Stomach (tissue), 9 donors: ENCODE results near the gene FGFRL1. TPM values are rescaled to one million over a fixed set of nuclear protein-coding genes. Genes with fewer than 3 reads are reported as not detected.

Source experiments
- DNase-seq, 2 donors: peaks; one replicate each; pipeline versions ENCODE4 v3.0.0 to v3.0.0-alpha.2; 2013 to 2019
- H3K27ac ChIP-seq, 5 donors: fragments of 200-600 bp in 4 of 5; sonication (generic) in 4 of 5; one replicate each; pipeline ENCODE4 v1.5.1; 2013 to 2019; ENCODE audit warnings: mild to moderate bottlenecking in 1 of 5, moderate library complexity in 1 of 5
- H3K27me3 ChIP-seq, 3 donors: fragments of 200-600 bp; sonication (generic); one replicate each; pipeline ENCODE4 v1.5.1; 2017 to 2019; ENCODE audit warnings: mixed run types in 1 of 3
- H3K36me3 ChIP-seq, 4 donors: fragments of 200-600 bp; sonication (generic); 1 replicate in 3 of 4; 2 replicates in 1 of 4; pipeline ENCODE4 v1.5.1; 2016 to 2019
- H3K4me1 ChIP-seq, 4 donors: fragments of 200-600 bp; sonication (generic); one replicate each; pipeline ENCODE4 v1.5.1; 2016 to 2019
- H3K4me3 ChIP-seq, 4 donors: fragments of 200-600 bp; sonication (generic) in 3 of 4; one replicate each; pipeline ENCODE4 v1.5.1; 2016 to 2019; ENCODE audit warnings: mild to moderate bottlenecking in 1 of 4
- H3K9me3 ChIP-seq, 4 donors: fragments of 200-600 bp; sonication (generic); one replicate each; pipeline ENCODE4 v1.5.1; 2016 to 2019
- EP300 ChIP-seq: sonication (generic); formaldehyde crosslinking; IDR thresholded peaks from one replicate; pipeline ENCODE4 v1.6.1; 2017; ENCODE audit warnings: antibody characterized with exemption
- POLR2A ChIP-seq, 4 donors: fragments of 450-650 bp; IDR thresholded peaks; one replicate each; pipeline ENCODE4 v1.6.1; 2016; ENCODE audit warnings: antibody characterized with exemption in 4 of 4, control low read depth in 2 of 4, mild to moderate bottlenecking in 1 of 4, moderate library complexity in 1 of 4
- POLR2AphosphoS5 ChIP-seq, 3 donors: sonication (generic); formaldehyde crosslinking; IDR thresholded peaks; one replicate each; pipeline ENCODE4 v1.6.1; 2016; ENCODE audit warnings: antibody characterized with exemption in 3 of 3
- WGBS, 5 donors: extraction: QIAGEN DNeasy Blood & Tissue Kit in 3 of 5; methylation state at CpG; one replicate each; pipeline versions ENCODE4 v1.1.5 to v1.1.7; 2013 to 2018; 5-methylcytosine and 5-hydroxymethylcytosine counted together
- intact Hi-C: fragments of 100-400 bp; cut with DNase I; formaldehyde crosslinking; loops from one replicate; pipeline ENCODE4 v1.15.1; 2023; ENCODE audit warnings: low total_unique reads
- polyA plus RNA-seq, 3 donors: library from polyadenylated mRNA; stranded (reverse); fragments of 200-250 nt; gene quantifications; one replicate each; pipeline ENCODE4 v1.2.3, GENCODE V29; 2013
- total RNA-seq, 5 donors: library from RNA; depleted of rRNA; stranded (reverse); fragments of >200 nt; gene quantifications; one replicate each; pipeline versions ENCODE4 v1.1.0 to v1.2.3, GENCODE V29; 2014 to 2016
- TF ChIP-seq, protein P1 (sequence below), 7 experiments: fragments of 450-650 bp in 4 of 7; fragments of 200-600 bp in 3 of 7; sonication (generic) in 3 of 7; IDR thresholded peaks; one replicate each; pipeline ENCODE4 v1.5.1; 2016 to 2019; ENCODE audit warnings: antibody characterized with exemption in 7 of 7, control low read depth in 2 of 7, mild to moderate bottlenecking in 1 of 7
- donor health status: healthy with polysubstance abuse.
- donor health status: Bipolar disorder and iron deficiency.
- donor health status: healthy.

Gene FGFRL1
- total and polyA plus RNA-seq, 8 donors: 3.5 to 42.7 (median 9.8) TPM

DNA sequence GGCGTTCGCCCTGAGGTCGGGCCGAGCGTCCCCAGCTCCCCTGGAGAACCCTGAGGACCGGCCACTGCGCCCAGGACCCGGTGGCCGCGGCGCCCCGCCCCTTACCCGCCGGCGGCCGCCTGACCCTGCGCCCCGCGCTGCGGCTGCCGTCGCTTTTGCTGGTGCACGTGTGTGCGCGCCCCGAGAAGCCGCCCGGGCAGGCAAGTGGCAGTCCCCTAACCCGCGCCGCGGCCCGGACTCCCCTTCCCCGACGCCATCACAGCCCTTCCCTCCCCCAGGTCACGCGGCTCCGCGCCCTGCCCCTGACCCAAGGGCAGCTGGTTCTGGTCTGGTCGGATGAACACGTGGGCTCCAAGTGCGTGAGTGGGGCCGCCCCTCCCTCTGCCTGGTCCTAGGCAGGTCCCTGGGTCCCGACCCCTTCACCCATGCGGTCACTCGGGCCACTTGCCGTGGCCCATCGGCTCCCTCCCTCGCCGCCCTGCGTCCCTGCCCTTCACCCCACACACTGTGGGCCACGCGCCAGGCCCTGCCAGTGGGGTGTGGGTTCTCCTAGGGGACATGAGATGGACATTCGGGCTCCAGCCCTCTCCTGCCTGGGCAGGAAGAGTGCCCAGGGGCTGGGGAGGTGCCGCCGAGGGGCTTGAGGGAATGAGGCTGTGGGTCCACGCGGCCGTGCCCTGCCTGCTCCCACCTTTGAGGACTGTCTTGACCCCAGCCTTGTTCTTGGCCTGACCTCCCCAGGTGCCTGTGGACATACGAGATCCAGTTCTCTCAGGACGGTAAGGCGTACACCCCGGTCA is 8.0 kb upstream of the FGFRL1 start:
- peak overlapping the region in 2 of 4 donors; percentile 20 to 39 for H3K4me3 ChIP-seq
- H3K27me3 ChIP-seq: peaks cover 26 to 97% (median 83%) of the 10 kb centered on the region in 3 donors
- TF ChIP-seq, protein P1, sequence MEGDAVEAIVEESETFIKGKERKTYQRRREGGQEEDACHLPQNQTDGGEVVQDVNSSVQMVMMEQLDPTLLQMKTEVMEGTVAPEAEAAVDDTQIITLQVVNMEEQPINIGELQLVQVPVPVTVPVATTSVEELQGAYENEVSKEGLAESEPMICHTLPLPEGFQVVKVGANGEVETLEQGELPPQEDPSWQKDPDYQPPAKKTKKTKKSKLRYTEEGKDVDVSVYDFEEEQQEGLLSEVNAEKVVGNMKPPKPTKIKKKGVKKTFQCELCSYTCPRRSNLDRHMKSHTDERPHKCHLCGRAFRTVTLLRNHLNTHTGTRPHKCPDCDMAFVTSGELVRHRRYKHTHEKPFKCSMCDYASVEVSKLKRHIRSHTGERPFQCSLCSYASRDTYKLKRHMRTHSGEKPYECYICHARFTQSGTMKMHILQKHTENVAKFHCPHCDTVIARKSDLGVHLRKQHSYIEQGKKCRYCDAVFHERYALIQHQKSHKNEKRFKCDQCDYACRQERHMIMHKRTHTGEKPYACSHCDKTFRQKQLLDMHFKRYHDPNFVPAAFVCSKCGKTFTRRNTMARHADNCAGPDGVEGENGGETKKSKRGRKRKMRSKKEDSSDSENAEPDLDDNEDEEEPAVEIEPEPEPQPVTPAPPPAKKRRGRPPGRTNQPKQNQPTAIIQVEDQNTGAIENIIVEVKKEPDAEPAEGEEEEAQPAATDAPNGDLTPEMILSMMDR (IDR thresholded peaks at IDR 0.05): no peak
- TF ChIP-seq POLR2A (IDR thresholded peaks at IDR 0.05): no peak
- no peak for TF ChIP-seq EP300
- no peak for TF ChIP-seq POLR2AphosphoS5 (IDR thresholded peaks at IDR 0.05)
- peaks cover 0 to 6% (median 0%) of the 10 kb centered on the region in 4 donors for H3K9me3 ChIP-seq
- intact Hi-C loops: no loop called here
- H3K27ac ChIP-seq: no peak overlapping the region
- DNase-seq: no peak
- H3K4me1 ChIP-seq: peaks cover 17 to 22% (median 20%) of the 10 kb centered on the region in 4 donors
- 25 to 41% (median 32%) methylated on average over 28 to 63 of the region's 63 CpGs for WGBS, 5 donors
- H3K36me3 ChIP-seq: no peaks in the 10 kb centered on the region

DNA sequence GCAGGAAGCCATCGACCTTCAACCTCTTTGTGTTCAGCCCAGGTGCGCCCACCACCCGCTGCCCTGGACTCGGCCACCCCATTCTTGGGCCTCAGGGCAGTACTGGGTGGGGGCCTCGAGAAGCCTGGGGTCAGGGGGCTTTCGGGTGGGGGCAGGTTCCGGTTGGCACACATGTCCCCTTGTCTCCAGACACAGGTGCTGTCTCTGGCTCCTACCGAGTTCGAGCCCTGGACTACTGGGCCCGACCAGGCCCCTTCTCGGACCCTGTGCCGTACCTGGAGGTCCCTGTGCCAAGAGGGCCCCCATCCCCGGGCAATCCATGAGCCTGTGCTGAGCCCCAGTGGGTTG is 7.4 kb upstream of the FGFRL1 start:
- WGBS, 5 donors: 79 to 90% (median 86%) methylated on average over 9 to 13 of the region's 13 CpGs
- no peak for DNase-seq
- Histone ChIP-seq H3K9me3 (peaks cover 0 to 6% (median 0%) of the 10 kb centered on the region in 4 donors), H3K36me3 (no peaks in the 10 kb centered on the region), H3K27ac (no peak overlapping the region), H3K4me3 (no peak overlapping the region), H3K4me1 (peaks cover 23 to 28% (median 26%) of the 10 kb centered on the region in 4 donors), H3K27me3 (peaks cover 26 to 96% (median 77%) of the 10 kb centered on the region in 3 donors)
- TF ChIP-seq, protein P1 (IDR thresholded peaks at IDR 0.05): no peak
- TF ChIP-seq POLR2AphosphoS5 (IDR thresholded peaks at IDR 0.05): no peak
- TF ChIP-seq POLR2A (IDR thresholded peaks at IDR 0.05): no peak
- intact Hi-C loops: no loop called here

DNA sequence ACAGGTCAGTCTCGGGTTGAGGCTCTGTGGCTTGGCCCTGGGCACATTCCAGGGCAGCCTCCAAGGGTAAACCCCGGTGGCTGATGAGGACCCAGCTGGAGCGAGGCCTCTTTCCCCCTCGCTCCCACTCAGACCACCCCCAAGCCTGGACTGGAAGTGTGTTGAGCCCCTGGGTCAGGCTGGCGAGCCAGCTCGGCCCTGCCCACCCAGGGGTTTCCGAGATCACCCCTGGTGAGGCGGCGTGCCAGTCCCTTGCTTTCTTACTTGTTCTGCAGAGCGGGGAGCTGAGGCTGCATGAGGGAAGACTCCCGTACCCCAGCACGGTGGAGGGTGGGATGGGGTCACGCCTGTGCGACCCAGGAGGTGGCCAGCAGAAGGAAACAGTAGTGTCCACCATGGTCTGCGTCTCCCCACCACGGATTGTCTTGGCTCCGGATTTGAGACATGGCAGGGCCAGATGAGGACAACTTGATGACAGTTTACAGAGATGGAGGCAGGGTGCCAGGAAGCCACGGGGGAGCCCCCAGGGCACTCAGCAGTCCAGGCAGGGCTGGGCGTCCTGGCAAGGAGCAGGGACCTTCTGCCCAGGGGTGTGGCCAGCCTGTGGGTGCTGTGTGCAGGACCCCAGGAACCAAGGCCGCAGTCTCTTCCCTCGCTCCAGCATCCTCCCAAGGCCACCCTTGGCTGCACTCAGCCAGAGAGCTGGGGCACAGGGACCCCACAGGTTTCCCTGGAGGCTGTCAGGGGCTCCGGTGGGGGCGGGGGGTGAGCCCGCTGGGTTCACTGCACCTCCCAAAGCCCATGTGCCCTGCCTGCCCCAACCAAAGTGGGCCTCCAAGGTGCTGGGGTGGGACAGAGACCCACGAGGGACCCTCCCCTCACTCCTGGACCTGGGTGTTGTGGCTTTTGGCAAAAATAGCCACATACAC is 6.6 kb upstream of the FGFRL1 start:
- Histone ChIP-seq H3K4me1 (peaks cover 23 to 31% (median 30%) of the 10 kb centered on the region in 4 donors), H3K27me3 (peaks cover 26 to 89% (median 74%) of the 10 kb centered on the region in 3 donors), H3K4me3 (no peak overlapping the region), H3K9me3 (peaks cover 0 to 6% (median 0%) of the 10 kb centered on the region in 4 donors), H3K27ac (no peak overlapping the region), H3K36me3 (no peaks in the 10 kb centered on the region)
- 78 to 90% (median 80%) methylated on average over 12 to 25 of the region's 25 CpGs for WGBS, 5 donors
- intact Hi-C loops: no loop called here
- DNase-seq: no peak
- no peak for TF ChIP-seq POLR2A (IDR thresholded peaks at IDR 0.05)
- no peak for TF ChIP-seq POLR2AphosphoS5 (IDR thresholded peaks at IDR 0.05)
- TF ChIP-seq EP300: no peak
- TF ChIP-seq, protein P1 (IDR thresholded peaks at IDR 0.05): no peak

DNA sequence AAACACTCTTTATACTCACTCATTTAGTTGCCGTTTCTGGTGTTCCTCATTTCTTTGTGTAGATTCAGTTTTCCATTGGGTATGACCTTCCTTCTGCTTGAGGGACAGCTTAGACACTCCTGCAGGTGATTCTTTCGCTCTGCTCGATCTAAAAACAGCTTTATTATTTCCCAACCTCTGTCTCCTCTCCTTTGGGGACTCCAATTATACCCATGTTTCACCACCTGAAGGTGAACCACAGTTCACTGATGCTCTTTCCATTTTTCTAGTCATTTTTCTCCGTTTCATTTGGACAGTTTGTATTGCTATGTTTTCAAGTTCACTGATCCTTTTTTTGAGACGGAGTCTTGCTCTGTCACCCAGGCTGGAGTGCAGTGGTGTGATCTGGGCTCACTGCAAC is 4.6 kb upstream of the FGFRL1 start:
- peaks cover 0 to 6% (median 0%) of the 10 kb centered on the region in 4 donors for H3K9me3 ChIP-seq
- no peak for TF ChIP-seq EP300
- no peak for TF ChIP-seq POLR2A (IDR thresholded peaks at IDR 0.05)
- TF ChIP-seq POLR2AphosphoS5 (IDR thresholded peaks at IDR 0.05): no peak
- TF ChIP-seq, protein P1 (IDR thresholded peaks at IDR 0.05): no peak
- 88 to 94% (median 91%) methylated on average over 5 of the region's 5 CpGs for WGBS, 5 donors
- intact Hi-C loops: no loop called here
- H3K27me3 ChIP-seq: peaks cover 24 to 72% (median 54%) of the 10 kb centered on the region in 3 donors
- no peaks in the 10 kb centered on the region for H3K36me3 ChIP-seq
- DNase-seq: no peak
- H3K27ac ChIP-seq: no peak overlapping the region
- H3K4me1 ChIP-seq: peaks cover 36 to 41% (median 39%) of the 10 kb centered on the region in 4 donors
- no peak overlapping the region for H3K4me3 ChIP-seq
